Thoracic aorta (tissue), 2 donors: ENCODE results near the gene SLC45A3. TPM values are rescaled to one million over a fixed set of nuclear protein-coding genes. Genes with fewer than 3 reads are reported as not detected.
A peak's percentile ranks its signal among the peaks of the same experiment; 100 is the strongest.

Source experiments
- ATAC-seq: fragments of 150-250 bp; one replicate; pipeline ENCODE4 v1.8.0; 2017; ENCODE audit warnings: low read depth; ENCODE audit not compliant: insufficient number of reproducible peaks, low FRiP score
- DNase-seq: peaks from one replicate; pipeline ENCODE4 v3.0.0-alpha.2; 2020; ENCODE audit warnings: low spot score
- H3K27ac ChIP-seq, 2 donors: fragments of 200-600 bp; sonication (generic); 1 replicate in 1 of 2; 2 replicates in 1 of 2; pipeline ENCODE4 v1.5.1; 2016; ENCODE audit warnings: mild to moderate bottlenecking in 2 of 2, moderate library complexity in 2 of 2
- H3K27me3 ChIP-seq: fragments of 200-600 bp; sonication (generic); replicated peaks from 2 replicates; pipeline ENCODE4 v1.6.0; 2016; ENCODE audit warnings: mild to moderate bottlenecking; ENCODE audit not compliant: insufficient read depth
- H3K36me3 ChIP-seq: fragments of 200-600 bp; sonication (generic); one replicate; pipeline ENCODE4 v1.5.1; 2016
- H3K4me1 ChIP-seq, 2 donors: fragments of 200-600 bp; sonication (generic); 1 replicate in 1 of 2; 2 replicates in 1 of 2; pipeline versions ENCODE4 v1.5.1 to v1.6.0; 2016; ENCODE audit warnings: low read depth in 2 of 2, mild to moderate bottlenecking in 1 of 2; ENCODE audit not compliant: control insufficient read depth in 1 of 2
- H3K4me3 ChIP-seq: fragments of 200-600 bp; sonication (generic); 2 replicates; pipeline ENCODE4 v1.5.1; 2016; ENCODE audit warnings: mild to moderate bottlenecking
- H3K9me3 ChIP-seq: fragments of 200-600 bp; sonication (generic); 2 replicates; pipeline ENCODE4 v1.5.1; 2016
- CTCF ChIP-seq: fragments of 200-600 bp; sonication (generic); IDR thresholded peaks from one replicate; pipeline ENCODE4 v1.5.1; 2019; ENCODE audit warnings: antibody characterized with exemption
- total RNA-seq, 2 donors: library from RNA; depleted of rRNA; stranded (reverse); fragments of >200 nt; gene quantifications; one replicate each; pipeline versions ENCODE4 v1.1.0 to v1.2.3, GENCODE V29; 2016

The SLC45A3 gene
- total RNA-seq, 2 donors from 2014 or later = 5.3 to 8.3 TPM

GRCh38 chr1:205630651-205631009 lies 49.7 kb downstream of the SLC45A3 start:
- no peak for DNase-seq
- no peak for ATAC-seq
- Histone ChIP-seq H3K27ac (peak overlapping the region; percentile 89 to 99), H3K36me3 (no peaks in the 10 kb centered on the region), H3K27me3 (no peaks in the 10 kb centered on the region), H3K4me3 (peak overlapping the region; percentile 98), H3K4me1 (peaks cover 21 to 35% of the 10 kb centered on the region in 2 donors), H3K9me3 (no peaks in the 10 kb centered on the region)
- no peak for TF ChIP-seq CTCF

GRCh38 chr1:205630241-205630640 lies 50.1 kb downstream of the SLC45A3 start:
- TF ChIP-seq CTCF = no peak
- DNase-seq (no peak), ATAC-seq (no peak)
- Histone ChIP-seq H3K27ac (peak overlapping the region; percentile 89 to 99), H3K27me3 (no peaks in the 10 kb centered on the region), H3K9me3 (no peaks in the 10 kb centered on the region), H3K4me1 (peaks cover 21 to 35% of the 10 kb centered on the region in 2 donors), H3K4me3 (peak overlapping the region; percentile 98), H3K36me3 (no peaks in the 10 kb centered on the region)

- Histone ChIP-seq H3K36me3 (no peaks in the 10 kb centered on the region), H3K27ac (peak overlapping the region in 1 of 2 donors; percentile 99), H3K4me3 (no peak overlapping the region), H3K27me3 (no peaks in the 10 kb centered on the region), H3K4me1 (peaks cover 21 to 35% of the 10 kb centered on the region in 2 donors), H3K9me3 (no peaks in the 10 kb centered on the region)
- DNase-seq (no peak), ATAC-seq (no peak)
- TF ChIP-seq CTCF = no peak
These were observed 50.6 kb downstream of the SLC45A3 start for GRCh38 chr1:205629751-205630150.

GRCh38 chr1:205627956-205628355 lies 52.4 kb downstream of the SLC45A3 start:
- DNase-seq (no peak), ATAC-seq (no peak)
- no peak for TF ChIP-seq CTCF
- H3K4me3 ChIP-seq = no peak overlapping the region
- H3K27ac ChIP-seq = no peak overlapping the region
- no peaks in the 10 kb centered on the region for H3K27me3 ChIP-seq
- H3K4me1 ChIP-seq = peaks cover 17 to 26% of the 10 kb centered on the region in 2 donors
- H3K36me3 ChIP-seq = no peaks in the 10 kb centered on the region
- no peaks in the 10 kb centered on the region for H3K9me3 ChIP-seq

- TF ChIP-seq CTCF = no peak
- peaks cover 7% of the 10 kb centered on the region for H3K36me3 ChIP-seq
- DNase-seq (no peak), ATAC-seq (no peak)
- H3K9me3 ChIP-seq = no peaks in the 10 kb centered on the region
- H3K27ac ChIP-seq = no peak overlapping the region
- H3K27me3 ChIP-seq = no peaks in the 10 kb centered on the region
- peaks cover 11 to 20% of the 10 kb centered on the region in 2 donors for H3K4me1 ChIP-seq
- no peak overlapping the region for H3K4me3 ChIP-seq
These were observed 54.1 kb downstream of the SLC45A3 start for GRCh38 chr1:205626216-205626615.
